ENCODE results near the gene INSIG1. TPM values are rescaled to one million over a fixed set of nuclear protein-coding genes. Genes with fewer than 3 reads are reported as not detected.

Gene INSIG1
- total and polyA plus RNA-seq, 2 donors (not counting 3 experiments of a cell fraction or from before 2014, with no cell fraction given): 79.3 to 102 TPM

DNA sequence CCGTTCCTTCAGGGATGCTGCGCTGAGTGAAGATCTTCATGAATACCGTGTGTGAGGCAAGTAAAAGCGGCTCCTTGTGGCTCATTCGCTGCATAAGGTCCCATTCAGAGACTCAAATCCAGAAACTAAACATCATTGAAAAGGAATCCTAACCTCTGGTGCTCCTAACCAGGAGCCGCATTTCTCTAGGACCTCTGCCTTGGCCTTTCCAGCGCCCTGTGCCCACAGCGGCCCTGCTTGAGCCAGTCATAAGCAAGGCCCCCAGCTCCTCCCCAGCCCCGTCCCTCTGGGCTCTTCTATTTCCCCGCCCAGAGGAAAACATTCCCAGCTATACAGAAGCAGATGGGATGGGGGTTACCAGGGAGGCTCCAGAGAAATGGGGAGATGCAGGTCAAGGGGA lies 42.6 kb upstream of the INSIG1 start:
- Histone ChIP-seq H3K27me3 (ENCODE audit: control insufficient read depth in 2 of 2, insufficient read depth in 2 of 2, low read length in 2 of 2) (no peaks in the 10 kb centered on the region), H3K9me3 (replicated peaks; ENCODE audit: control insufficient read depth, insufficient read depth, low read length) (no peaks in the 10 kb centered on the region), H3K36me3 (ENCODE audit: control insufficient read depth in 2 of 2, extremely low read depth in 1 of 2, insufficient read depth in 2 of 2, low read length in 2 of 2) (no peaks in the 10 kb centered on the region), H3K79me2 (ENCODE audit: control insufficient read depth, insufficient read depth, low read length) (no peaks in the 10 kb centered on the region), H3K4me3 (replicated peaks in 1 of 3; ENCODE audit: insufficient read depth in 1 of 3, low read depth in 1 of 3, low read length in 3 of 3) (no peak overlapping the region), H3K9me1 (replicated peaks; ENCODE audit: control insufficient read depth, extremely low read depth, insufficient read depth, low read length) (no peaks in the 10 kb centered on the region), H3K4me1 (ENCODE audit: control insufficient read depth, extremely low read depth, insufficient read depth, low read length) (peaks cover 12% of the 10 kb centered on the region), H3K4me2 (ENCODE audit: insufficient read depth, low read length) (no peak overlapping the region), H2AFZ (ENCODE audit: low read depth, low read length) (no peak overlapping the region), H3K27ac (ENCODE audit: insufficient read depth, low read depth, low read length) (no peak overlapping the region), H3K9ac (replicated peaks; ENCODE audit: extremely low read depth, insufficient read depth, low read length) (no peak overlapping the region), H4K20me1 (replicated peaks; ENCODE audit: control insufficient read depth, extremely low read depth, insufficient read depth, low read length) (no peaks in the 10 kb centered on the region)
- POLR2A ChIA-PET: no interaction called here
- CTCF ChIA-PET: no interaction called here
- no peak for DNase-seq (ENCODE audit: low read depth, low spot score)
- TF ChIP-seq, protein P1, sequence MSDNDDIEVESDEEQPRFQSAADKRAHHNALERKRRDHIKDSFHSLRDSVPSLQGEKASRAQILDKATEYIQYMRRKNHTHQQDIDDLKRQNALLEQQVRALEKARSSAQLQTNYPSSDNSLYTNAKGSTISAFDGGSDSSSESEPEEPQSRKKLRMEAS (IDR thresholded peaks at IDR 0.05; ENCODE audit: insufficient read depth, insufficient read length): no peak
- TF ChIP-seq FOS (IDR thresholded peaks at IDR 0.05; ENCODE audit: borderline replicate concordance, insufficient read depth, low read length): no peak
- no peak for TF ChIP-seq JUN (IDR thresholded peaks at IDR 0.05; ENCODE audit: borderline replicate concordance, insufficient read depth, insufficient read length, low read depth)
- TF ChIP-seq EZH2 (IDR thresholded peaks at IDR 0.05; ENCODE audit: borderline replicate concordance, low read depth, low read length, severe bottlenecking): no peak
- TF ChIP-seq POLR2A (IDR thresholded peaks at IDR 0.05; ENCODE audit: low read depth, low read length): no peak
- no peak for TF ChIP-seq GATA2 (IDR thresholded peaks at IDR 0.05; ENCODE audit: insufficient read depth, insufficient read length, low read depth, low read length)
- TF ChIP-seq, protein P2, sequence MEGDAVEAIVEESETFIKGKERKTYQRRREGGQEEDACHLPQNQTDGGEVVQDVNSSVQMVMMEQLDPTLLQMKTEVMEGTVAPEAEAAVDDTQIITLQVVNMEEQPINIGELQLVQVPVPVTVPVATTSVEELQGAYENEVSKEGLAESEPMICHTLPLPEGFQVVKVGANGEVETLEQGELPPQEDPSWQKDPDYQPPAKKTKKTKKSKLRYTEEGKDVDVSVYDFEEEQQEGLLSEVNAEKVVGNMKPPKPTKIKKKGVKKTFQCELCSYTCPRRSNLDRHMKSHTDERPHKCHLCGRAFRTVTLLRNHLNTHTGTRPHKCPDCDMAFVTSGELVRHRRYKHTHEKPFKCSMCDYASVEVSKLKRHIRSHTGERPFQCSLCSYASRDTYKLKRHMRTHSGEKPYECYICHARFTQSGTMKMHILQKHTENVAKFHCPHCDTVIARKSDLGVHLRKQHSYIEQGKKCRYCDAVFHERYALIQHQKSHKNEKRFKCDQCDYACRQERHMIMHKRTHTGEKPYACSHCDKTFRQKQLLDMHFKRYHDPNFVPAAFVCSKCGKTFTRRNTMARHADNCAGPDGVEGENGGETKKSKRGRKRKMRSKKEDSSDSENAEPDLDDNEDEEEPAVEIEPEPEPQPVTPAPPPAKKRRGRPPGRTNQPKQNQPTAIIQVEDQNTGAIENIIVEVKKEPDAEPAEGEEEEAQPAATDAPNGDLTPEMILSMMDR (IDR thresholded peaks at IDR 0.05; ENCODE audit: extremely low read depth in 1 of 2, insufficient read depth in 1 of 2, low read depth in 1 of 2, low read length in 2 of 2): no peak
- TF ChIP-seq MYC (IDR thresholded peaks at IDR 0.05; ENCODE audit: low read depth, low read length): no peak
- no peak for TF ChIP-seq POLR2AphosphoS5 (IDR thresholded peaks at IDR 0.05; ENCODE audit: insufficient read depth, low read depth, low read length)
- dilution Hi-C loops (cut with MboI; ENCODE audit: extremely low pct_ligation_motif_present, low sequenced_read_pairs) (no loop called here), intact Hi-C loops (cut with micrococcal nuclease) (loop anchor here (5.0 kb wide), 1 partner anchor 328 kb away; no protein-coding TSS in a partner anchor)
- no peak for FAIRE-seq
- no TSS peak for BruUV-seq (replicated peaks)
